ENCODE results near the gene ANKRD50. TPM values are rescaled to one million over a fixed set of nuclear protein-coding genes. Genes with fewer than 3 reads are reported as not detected.

Gene ANKRD50
- total RNA-seq, 2 experiments from 2014 or later: 0.36 to 0.54 TPM

DNA sequence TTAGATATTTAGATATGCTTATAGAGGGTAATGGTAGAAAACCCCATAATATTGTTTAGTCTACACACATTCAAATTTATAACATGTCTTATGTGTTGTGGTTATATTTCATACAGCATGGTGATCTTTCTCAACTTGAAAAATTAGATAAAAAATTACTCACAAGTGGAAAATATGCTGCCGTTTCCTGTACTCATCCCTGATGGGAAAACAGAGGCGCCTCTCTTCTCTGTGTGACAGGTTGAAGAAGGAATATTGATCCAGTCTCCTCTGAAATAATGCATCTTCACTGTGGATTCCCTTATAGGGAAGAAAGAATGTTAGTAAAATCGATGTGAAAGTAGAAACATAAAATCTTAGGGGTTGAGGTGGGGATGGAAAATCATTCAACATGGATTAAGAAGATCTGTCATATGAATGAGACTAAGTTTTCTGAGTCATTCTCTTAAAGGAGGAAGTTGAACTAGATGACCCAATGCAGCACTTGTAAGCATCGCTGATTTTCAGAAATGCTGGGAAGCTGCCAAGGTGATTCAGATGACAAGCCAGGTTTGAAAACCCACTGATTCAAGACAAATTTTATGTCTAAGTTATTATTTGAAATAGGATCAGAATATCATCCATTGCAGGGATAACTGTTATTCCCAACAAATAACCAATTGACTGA lies 70.7 kb downstream of the ANKRD50 start:
- DNase-seq (no peak), ATAC-seq (no peak)
- Mint-ChIP-seq H3K27me3 (no peaks in the 10 kb centered on the region), H3K36me3 (ENCODE audit: low read depth) (no peaks in the 10 kb centered on the region), H3K4me3 (no peak overlapping the region), H3K27ac (no peak overlapping the region), H3K4me1 (ENCODE audit: low read depth) (no peaks in the 10 kb centered on the region), H3K9me3 (peaks cover 5% of the 10 kb centered on the region)
- ChIA-PET CTCF (no interaction called here), POLR2A (no interaction called here)
- TF ChIP-seq, protein P1, sequence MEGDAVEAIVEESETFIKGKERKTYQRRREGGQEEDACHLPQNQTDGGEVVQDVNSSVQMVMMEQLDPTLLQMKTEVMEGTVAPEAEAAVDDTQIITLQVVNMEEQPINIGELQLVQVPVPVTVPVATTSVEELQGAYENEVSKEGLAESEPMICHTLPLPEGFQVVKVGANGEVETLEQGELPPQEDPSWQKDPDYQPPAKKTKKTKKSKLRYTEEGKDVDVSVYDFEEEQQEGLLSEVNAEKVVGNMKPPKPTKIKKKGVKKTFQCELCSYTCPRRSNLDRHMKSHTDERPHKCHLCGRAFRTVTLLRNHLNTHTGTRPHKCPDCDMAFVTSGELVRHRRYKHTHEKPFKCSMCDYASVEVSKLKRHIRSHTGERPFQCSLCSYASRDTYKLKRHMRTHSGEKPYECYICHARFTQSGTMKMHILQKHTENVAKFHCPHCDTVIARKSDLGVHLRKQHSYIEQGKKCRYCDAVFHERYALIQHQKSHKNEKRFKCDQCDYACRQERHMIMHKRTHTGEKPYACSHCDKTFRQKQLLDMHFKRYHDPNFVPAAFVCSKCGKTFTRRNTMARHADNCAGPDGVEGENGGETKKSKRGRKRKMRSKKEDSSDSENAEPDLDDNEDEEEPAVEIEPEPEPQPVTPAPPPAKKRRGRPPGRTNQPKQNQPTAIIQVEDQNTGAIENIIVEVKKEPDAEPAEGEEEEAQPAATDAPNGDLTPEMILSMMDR (IDR thresholded peaks at IDR 0.05): no peak
- intact Hi-C loops (cut with micrococcal nuclease): no loop called here

GRCh38 chr4:124640022-124640730 lies 72.4 kb downstream of the ANKRD50 start:
- Mint-ChIP-seq H3K27me3 (no peaks in the 10 kb centered on the region), H3K4me1 (ENCODE audit: low read depth) (no peaks in the 10 kb centered on the region), H3K9me3 (peaks cover 5% of the 10 kb centered on the region), H3K4me3 (no peak overlapping the region), H3K27ac (no peak overlapping the region), H3K36me3 (ENCODE audit: low read depth) (no peaks in the 10 kb centered on the region)
- ATAC-seq: no peak
- TF ChIP-seq, protein P1 (IDR thresholded peaks at IDR 0.05): no peak
- CTCF ChIA-PET: no interaction called here
- no peak for DNase-seq
- intact Hi-C loops (cut with micrococcal nuclease): no loop called here
- POLR2A ChIA-PET: no interaction called here

DNA sequence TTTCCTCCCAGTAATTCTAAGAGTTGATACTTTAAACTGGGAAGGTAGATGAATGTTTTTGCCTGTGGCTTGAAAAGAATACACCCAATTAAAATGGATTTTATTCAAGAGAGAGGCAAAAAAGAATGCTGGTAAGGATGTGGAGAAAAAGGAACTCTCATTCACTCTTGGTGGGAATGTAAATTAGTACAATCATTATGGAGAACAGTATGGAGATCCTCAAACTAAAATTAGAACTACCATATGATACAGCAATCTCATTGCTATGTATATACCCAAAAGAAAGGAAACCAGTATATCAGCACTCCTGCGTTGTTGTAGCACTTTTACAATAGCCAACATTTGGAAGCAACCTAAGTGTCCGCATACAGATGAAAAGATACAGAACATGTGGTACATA lies 75.2 kb downstream of the ANKRD50 start:
- H3K27ac Mint-ChIP-seq: no peak overlapping the region
- no peaks in the 10 kb centered on the region for H3K36me3 Mint-ChIP-seq (ENCODE audit: low read depth)
- ChIA-PET POLR2A (no interaction called here), CTCF (no interaction called here)
- H3K9me3 Mint-ChIP-seq: peaks cover 5% of the 10 kb centered on the region
- intact Hi-C loops (cut with micrococcal nuclease): no loop called here
- H3K27me3 Mint-ChIP-seq: no peaks in the 10 kb centered on the region
- DNase-seq (no peak), ATAC-seq (no peak)
- TF ChIP-seq, protein P1 (IDR thresholded peaks at IDR 0.05): no peak
- no peak overlapping the region for H3K4me3 Mint-ChIP-seq
- H3K4me1 Mint-ChIP-seq (ENCODE audit: low read depth): no peaks in the 10 kb centered on the region

- TF ChIP-seq, protein P1 (IDR thresholded peaks at IDR 0.05): no peak
- Mint-ChIP-seq H3K9me3 (peaks cover 5% of the 10 kb centered on the region), H3K4me3 (no peak overlapping the region), H3K27me3 (no peaks in the 10 kb centered on the region), H3K4me1 (ENCODE audit: low read depth) (peaks cover 5% of the 10 kb centered on the region), H3K27ac (no peak overlapping the region), H3K36me3 (ENCODE audit: low read depth) (no peaks in the 10 kb centered on the region)
- intact Hi-C loops (cut with micrococcal nuclease): no loop called here
- ATAC-seq (no peak), DNase-seq (no peak)
- POLR2A ChIA-PET: no interaction called here
- CTCF ChIA-PET: no interaction called here
These were observed 75.7 kb downstream of the ANKRD50 start for GRCh38 chr4:124636788-124637187.

- H3K27me3 Mint-ChIP-seq: no peaks in the 10 kb centered on the region
- CTCF ChIA-PET: no interaction called here
- no peaks in the 10 kb centered on the region for H3K36me3 Mint-ChIP-seq (ENCODE audit: low read depth)
These were observed 77.2 kb downstream of the ANKRD50 start for GRCh38 chr4:124635331-124635730.

More at GRCh38 chr4:124635331-124635730, 77.2 kb downstream of the ANKRD50 start:
- DNase-seq (no peak), ATAC-seq (no peak)
- Mint-ChIP-seq H3K4me3 (no peak overlapping the region), H3K27ac (no peak overlapping the region), H3K4me1 (ENCODE audit: low read depth) (peaks cover 7% of the 10 kb centered on the region), H3K9me3 (peaks cover 5% of the 10 kb centered on the region)
- POLR2A ChIA-PET: no interaction called here
- intact Hi-C loops (cut with micrococcal nuclease): no loop called here
- TF ChIP-seq, protein P1 (IDR thresholded peaks at IDR 0.05): no peak

Data from activated CD8-positive, alpha-beta T cell treated with anti-CD3 and anti-CD28 coated beads for 36 hours (primary cell).